ENCODE results near the gene FDX2.
A peak's percentile ranks its signal among the peaks of the same experiment; 100 is the strongest.
"Not testable (repeated sequence)": the region's sequence is repeated elsewhere in the genome, so short reads cannot be mapped to it uniquely, and the experiment has no call there.

Gene FDX2

GRCh38 chr19:10286803-10287737, 28.7 kb downstream of the FDX2 start, which contains the start of gene ICAM4:
TSS of gene ICAM4 (plus strand) at chr19:10286955. CDS start at chr19:10287013, 58 bp downstream.
- peaks cover 38% of the 10 kb centered on the region for H3K27me3 ChIP-seq (replicated peaks; ENCODE audit: control insufficient read depth, insufficient read depth, low read length)
- no peak within 1 kb of the TSS for H3K4me3 ChIP-seq (ENCODE audit: low read length)
- H3K36me3 ChIP-seq (ENCODE audit: control insufficient read depth, insufficient read depth, low read length, severe bottlenecking), result peaks cover 13% of the 10 kb centered on the region
- H3K9me3 ChIP-seq (ENCODE audit: control insufficient read depth, low read length), result no peaks in the 10 kb centered on the region
- peaks cover 20% of the 10 kb centered on the region for H3K4me1 ChIP-seq (ENCODE audit: control insufficient read depth, insufficient read depth, low read length)
- peak; percentile 18 for DNase-seq (ENCODE audit: low read depth)
- H3K9ac ChIP-seq (ENCODE audit: low read length), result no peak within 1 kb of the TSS

GRCh38 chr19:10285393-10285792, 30.4 kb downstream of the FDX2 start:
- DNase-seq (ENCODE audit: low read depth), result no peak
- Histone ChIP-seq H3K36me3 (ENCODE audit: control insufficient read depth, insufficient read depth, low read length, severe bottlenecking) (peaks cover 13% of the 10 kb centered on the region), H3K27me3 (replicated peaks; ENCODE audit: control insufficient read depth, insufficient read depth, low read length) (peaks cover 26% of the 10 kb centered on the region), H3K9ac (ENCODE audit: low read length) (no peak overlapping the region), H3K9me3 (ENCODE audit: control insufficient read depth, low read length) (no peaks in the 10 kb centered on the region), H3K4me1 (ENCODE audit: control insufficient read depth, insufficient read depth, low read length) (peaks cover 4% of the 10 kb centered on the region), H3K4me3 (ENCODE audit: low read length) (no peak overlapping the region)

- peaks cover 13% of the 10 kb centered on the region for H3K36me3 ChIP-seq (ENCODE audit: control insufficient read depth, insufficient read depth, low read length, severe bottlenecking)
- no peak for DNase-seq (ENCODE audit: low read depth)
- no peak overlapping the region for H3K4me3 ChIP-seq (ENCODE audit: low read length)
- no peak overlapping the region for H3K9ac ChIP-seq (ENCODE audit: low read length)
- H3K4me1 ChIP-seq (ENCODE audit: control insufficient read depth, insufficient read depth, low read length), result peaks cover 4% of the 10 kb centered on the region
- peaks cover 21% of the 10 kb centered on the region for H3K27me3 ChIP-seq (replicated peaks; ENCODE audit: control insufficient read depth, insufficient read depth, low read length)
- no peaks in the 10 kb centered on the region for H3K9me3 ChIP-seq (ENCODE audit: control insufficient read depth, low read length)
Measured at GRCh38 chr19:10284960-10285278, 30.9 kb downstream of the FDX2 start.

- Histone ChIP-seq H3K9ac (ENCODE audit: low read length) (no peak overlapping the region), H3K4me1 (ENCODE audit: control insufficient read depth, insufficient read depth, low read length) (peaks cover 4% of the 10 kb centered on the region), H3K27me3 (replicated peaks; ENCODE audit: control insufficient read depth, insufficient read depth, low read length) (peaks cover 18% of the 10 kb centered on the region), H3K9me3 (ENCODE audit: control insufficient read depth, low read length) (no peaks in the 10 kb centered on the region), H3K36me3 (ENCODE audit: control insufficient read depth, insufficient read depth, low read length, severe bottlenecking) (peaks cover 13% of the 10 kb centered on the region), H3K4me3 (ENCODE audit: low read length) (no peak overlapping the region)
- no peak for DNase-seq (ENCODE audit: low read depth)
Measured at GRCh38 chr19:10284065-10284959, 31.5 kb downstream of the FDX2 start.

- peaks cover 13% of the 10 kb centered on the region for H3K36me3 ChIP-seq (ENCODE audit: control insufficient read depth, insufficient read depth, low read length, severe bottlenecking)
- no peak for DNase-seq (ENCODE audit: low read depth)
- H3K9ac ChIP-seq (ENCODE audit: low read length), result no peak overlapping the region
Measured at GRCh38 chr19:10283301-10284064, 32.3 kb downstream of the FDX2 start.

GRCh38 chr19:10282043-10282442, 33.8 kb downstream of the FDX2 start:
- H3K4me3 ChIP-seq (ENCODE audit: low read length); H3K4me1 ChIP-seq (ENCODE audit: control insufficient read depth, insufficient read depth, low read length); H3K9ac ChIP-seq (ENCODE audit: low read length); DNase-seq (ENCODE audit: low read depth); H3K27me3 ChIP-seq (replicated peaks; ENCODE audit: control insufficient read depth, insufficient read depth, low read length); H3K9me3 ChIP-seq (ENCODE audit: control insufficient read depth, low read length): not testable (repeated sequence)
- H3K36me3 ChIP-seq (ENCODE audit: control insufficient read depth, insufficient read depth, low read length, severe bottlenecking), result peaks cover 13% of the 10 kb centered on the region

More at GRCh38 chr19:10283301-10284064, 32.3 kb downstream of the FDX2 start:
- H3K27me3 ChIP-seq (replicated peaks; ENCODE audit: control insufficient read depth, insufficient read depth, low read length), result peaks cover 10% of the 10 kb centered on the region
- no peak overlapping the region for H3K4me3 ChIP-seq (ENCODE audit: low read length)
- H3K4me1 ChIP-seq (ENCODE audit: control insufficient read depth, insufficient read depth, low read length), result peaks cover 2% of the 10 kb centered on the region
- H3K9me3 ChIP-seq (ENCODE audit: control insufficient read depth, low read length), result no peaks in the 10 kb centered on the region

- Histone ChIP-seq H3K9me3 (ENCODE audit: control insufficient read depth, low read length) (no peaks in the 10 kb centered on the region), H3K4me3 (ENCODE audit: low read length) (no peak overlapping the region), H3K9ac (ENCODE audit: low read length) (no peak overlapping the region), H3K27me3 (replicated peaks; ENCODE audit: control insufficient read depth, insufficient read depth, low read length) (no peaks in the 10 kb centered on the region), H3K4me1 (ENCODE audit: control insufficient read depth, insufficient read depth, low read length) (no peaks in the 10 kb centered on the region), H3K36me3 (ENCODE audit: control insufficient read depth, insufficient read depth, low read length, severe bottlenecking) (peaks cover 5% of the 10 kb centered on the region)
- no peak for DNase-seq (ENCODE audit: low read depth)
Measured at GRCh38 chr19:10279737-10280442, 35.9 kb downstream of the FDX2 start.

- Histone ChIP-seq H3K9ac (ENCODE audit: low read length) (no peak overlapping the region), H3K36me3 (ENCODE audit: control insufficient read depth, insufficient read depth, low read length, severe bottlenecking) (no peaks in the 10 kb centered on the region), H3K9me3 (ENCODE audit: control insufficient read depth, low read length) (no peaks in the 10 kb centered on the region), H3K27me3 (replicated peaks; ENCODE audit: control insufficient read depth, insufficient read depth, low read length) (no peaks in the 10 kb centered on the region), H3K4me1 (ENCODE audit: control insufficient read depth, insufficient read depth, low read length) (no peaks in the 10 kb centered on the region), H3K4me3 (ENCODE audit: low read length) (no peak overlapping the region)
- no peak for DNase-seq (ENCODE audit: low read depth)
Measured at GRCh38 chr19:10278935-10279334, 36.9 kb downstream of the FDX2 start.

GRCh38 chr19:10277795-10278589, 37.8 kb downstream of the FDX2 start:
- H3K9me3 ChIP-seq (ENCODE audit: control insufficient read depth, low read length), result no peaks in the 10 kb centered on the region
- no peaks in the 10 kb centered on the region for H3K27me3 ChIP-seq (replicated peaks; ENCODE audit: control insufficient read depth, insufficient read depth, low read length)
- no peaks in the 10 kb centered on the region for H3K36me3 ChIP-seq (ENCODE audit: control insufficient read depth, insufficient read depth, low read length, severe bottlenecking)
- H3K4me1 ChIP-seq (ENCODE audit: control insufficient read depth, insufficient read depth, low read length), result no peaks in the 10 kb centered on the region
- H3K4me3 ChIP-seq (ENCODE audit: low read length), result no peak overlapping the region
- no peak for DNase-seq (ENCODE audit: low read depth)
- H3K9ac ChIP-seq (ENCODE audit: low read length), result no peak overlapping the region

GRCh38 chr19:10274589-10274988, 41.2 kb downstream of the FDX2 start:
- no peak overlapping the region for H3K4me3 ChIP-seq (ENCODE audit: low read length)
- H3K27me3 ChIP-seq (replicated peaks; ENCODE audit: control insufficient read depth, insufficient read depth, low read length), result no peaks in the 10 kb centered on the region
- peaks cover 5% of the 10 kb centered on the region for H3K4me1 ChIP-seq (ENCODE audit: control insufficient read depth, insufficient read depth, low read length)
- no peak overlapping the region for H3K9ac ChIP-seq (ENCODE audit: low read length)
- no peaks in the 10 kb centered on the region for H3K9me3 ChIP-seq (ENCODE audit: control insufficient read depth, low read length)
- no peaks in the 10 kb centered on the region for H3K36me3 ChIP-seq (ENCODE audit: control insufficient read depth, insufficient read depth, low read length, severe bottlenecking)
- no peak for DNase-seq (ENCODE audit: low read depth)
